HEK293 (cell line): Measurements from ENCODE around the gene RNF121.

ENCODE experiments used
- CTCF ChIA-PET: fragments of 350-600 bp; formaldehyde crosslinking; extraction: SDS; loops from one replicate; lab custom pipeline; 2021; ENCODE audit warnings: antibody characterized with exemption; lab: Yijun Ruan, JAX
- POLR2A ChIA-PET: fragments of 300-600 bp; formaldehyde crosslinking; extraction: SDS; loops from one replicate; lab custom pipeline; 2020; ENCODE audit warnings: antibody characterized with exemption, inconsistent platforms; lab: Yijun Ruan, JAX
- H3K27ac ChIP-seq: fragments of 200-500 bp; sonication (Bioruptor generic); 2 replicates; pipeline ENCODE4 v1.5.1; 2014; ENCODE audit warnings: low read depth, low read length, control low read depth, inconsistent platforms; ENCODE audit errors: extremely low read depth
- H3K36me3 ChIP-seq, 2 experiments: fragments of 200-500 bp in 1 of 2; sonication (Bioruptor generic) in 1 of 2; 1 replicate in 1 of 2; 2 replicates in 1 of 2; pipeline ENCODE4 v1.5.1; 2014 to 2017; ENCODE audit warnings: inconsistent platforms in 2 of 2, low read length in 2 of 2; ENCODE audit not compliant: control insufficient read depth in 2 of 2, insufficient read depth in 1 of 2
- H3K4me1 ChIP-seq: fragments of 200-500 bp; sonication (Bioruptor generic); 2 replicates; pipeline ENCODE4 v1.5.1; 2014; ENCODE audit warnings: mild to moderate bottlenecking, low read length, inconsistent platforms; ENCODE audit not compliant: control insufficient read depth, insufficient read depth
- H3K4me3 ChIP-seq: 2 replicates; pipeline ENCODE4 v1.5.1; 2011; ENCODE audit warnings: low read depth, mild to moderate bottlenecking, control low read depth, low read length, moderate library complexity
- H3K9me3 ChIP-seq: fragments of 200-500 bp; sonication (Bioruptor generic); 2 replicates; pipeline ENCODE4 v1.5.1; 2014; ENCODE audit warnings: low read depth, low read length, inconsistent platforms; ENCODE audit not compliant: control insufficient read depth, insufficient read depth
- HOXA7 ChIP-seq: sonication (generic); formaldehyde crosslinking; IDR thresholded peaks from 2 replicates; pipeline ENCODE4 v1.8.1; 2022; ENCODE audit warnings: missing genetic modification reagents, borderline replicate concordance
- KLF9 ChIP-seq: fragments of 450-650 bp; formaldehyde crosslinking; IDR thresholded peaks from 2 replicates; pipeline ENCODE4 v1.5.1; 2016; ENCODE audit warnings: missing biosample characterization, missing genetic modification characterization, low read depth
- PRDM1 ChIP-seq: fragments of 450-650 bp; formaldehyde crosslinking; IDR thresholded peaks from 2 replicates; pipeline ENCODE4; 2016; ENCODE audit warnings: missing biosample characterization, missing genetic modification characterization
- REPIN1 ChIP-seq: fragments of 450-650 bp; formaldehyde crosslinking; IDR thresholded peaks from 2 replicates; pipeline ENCODE4 v1.5.1; 2017; ENCODE audit warnings: missing biosample characterization, missing genetic modification characterization, low read depth
- SP2 ChIP-seq: fragments of 450-650 bp; formaldehyde crosslinking; IDR thresholded peaks from 2 replicates; pipeline ENCODE4 v1.5.1; 2016; ENCODE audit warnings: missing biosample characterization, missing genetic modification characterization
- ZBTB17 ChIP-seq: fragments of 450-650 bp; formaldehyde crosslinking; IDR thresholded peaks from 2 replicates; pipeline ENCODE4 v1.5.1; 2016; ENCODE audit warnings: missing biosample characterization, missing genetic modification characterization
- ZEB2 ChIP-seq: fragments of 450-650 bp; formaldehyde crosslinking; IDR thresholded peaks from 2 replicates; pipeline ENCODE4 v1.5.1; 2016; ENCODE audit warnings: missing biosample characterization, missing genetic modification characterization
- ZNF621 ChIP-seq: fragments of 450-650 bp; formaldehyde crosslinking; IDR thresholded peaks from 2 replicates; pipeline ENCODE4 v1.5.1; 2017; ENCODE audit warnings: missing biosample characterization, missing genetic modification characterization
- ZNF707 ChIP-seq: fragments of 450-650 bp; formaldehyde crosslinking; IDR thresholded peaks from 2 replicates; pipeline ENCODE4 v1.5.1; 2016; ENCODE audit warnings: missing biosample characterization, missing genetic modification characterization
- ZSCAN23 ChIP-seq: fragments of 450-650 bp; formaldehyde crosslinking; IDR thresholded peaks from 2 replicates; pipeline ENCODE4 v1.5.1; 2016; ENCODE audit warnings: missing biosample characterization, missing genetic modification characterization
- ZSCAN4 ChIP-seq: fragments of 450-650 bp; formaldehyde crosslinking; IDR thresholded peaks from 2 replicates; pipeline ENCODE4 v1.5.1; 2017; ENCODE audit warnings: missing biosample characterization, missing genetic modification characterization
- ZXDB ChIP-seq: fragments of 450-650 bp; formaldehyde crosslinking; IDR thresholded peaks from 2 replicates; pipeline ENCODE4 v1.5.1; 2016; ENCODE audit warnings: missing biosample characterization, missing genetic modification characterization
- TF ChIP-seq, protein P1 (sequence below): fragments of 450-650 bp; formaldehyde crosslinking; IDR thresholded peaks from 2 replicates; pipeline ENCODE4 v1.5.1; 2017; ENCODE audit warnings: missing biosample characterization, missing genetic modification characterization
- TF ChIP-seq, protein P2 (sequence below): fragments of 450-650 bp; formaldehyde crosslinking; conservative IDR thresholded peaks from 2 replicates; pipeline ENCODE4 v1.5.1; 2016; ENCODE audit warnings: low read depth, missing biosample characterization, missing genetic modification characterization
- TF ChIP-seq, protein P3 (sequence below): fragments of 450-650 bp; formaldehyde crosslinking; IDR thresholded peaks from 2 replicates; pipeline ENCODE4 v1.5.1; 2016; ENCODE audit warnings: missing biosample characterization, missing genetic modification characterization, borderline replicate concordance

The RNF121 gene

GRCh38 chr11:72039856-72040401 lies 111.1 kb downstream of the RNF121 start:
- Histone ChIP-seq H3K4me3 (peak overlapping the region; percentile 59), H3K36me3 (peaks cover 2 to 9% of the 10 kb centered on the region in 2 experiments; a peak in 2 of 3 replicates), H3K9me3 (no peaks in the 10 kb centered on the region), H3K4me1 (peaks cover 22% of the 10 kb centered on the region)
- POLR2A ChIA-PET: interaction anchor here (0.6 to 1.7 kb wide), 5 partner anchors 9 to 67 kb away, joined by 3 to 5 read pairs (median 4); no protein-coding TSS in a partner anchor
- no peak for TF ChIP-seq ZNF621 (tag by site-specific recombination)
- TF ChIP-seq, protein P1, sequence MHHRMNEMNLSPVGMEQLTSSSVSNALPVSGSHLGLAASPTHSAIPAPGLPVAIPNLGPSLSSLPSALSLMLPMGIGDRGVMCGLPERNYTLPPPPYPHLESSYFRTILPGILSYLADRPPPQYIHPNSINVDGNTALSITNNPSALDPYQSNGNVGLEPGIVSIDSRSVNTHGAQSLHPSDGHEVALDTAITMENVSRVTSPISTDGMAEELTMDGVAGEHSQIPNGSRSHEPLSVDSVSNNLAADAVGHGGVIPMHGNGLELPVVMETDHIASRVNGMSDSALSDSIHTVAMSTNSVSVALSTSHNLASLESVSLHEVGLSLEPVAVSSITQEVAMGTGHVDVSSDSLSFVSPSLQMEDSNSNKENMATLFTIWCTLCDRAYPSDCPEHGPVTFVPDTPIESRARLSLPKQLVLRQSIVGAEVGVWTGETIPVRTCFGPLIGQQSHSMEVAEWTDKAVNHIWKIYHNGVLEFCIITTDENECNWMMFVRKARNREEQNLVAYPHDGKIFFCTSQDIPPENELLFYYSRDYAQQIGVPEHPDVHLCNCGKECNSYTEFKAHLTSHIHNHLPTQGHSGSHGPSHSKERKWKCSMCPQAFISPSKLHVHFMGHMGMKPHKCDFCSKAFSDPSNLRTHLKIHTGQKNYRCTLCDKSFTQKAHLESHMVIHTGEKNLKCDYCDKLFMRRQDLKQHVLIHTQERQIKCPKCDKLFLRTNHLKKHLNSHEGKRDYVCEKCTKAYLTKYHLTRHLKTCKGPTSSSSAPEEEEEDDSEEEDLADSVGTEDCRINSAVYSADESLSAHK: no peak
- no peak for TF ChIP-seq SP2 (tag by site-specific recombination)
- TF ChIP-seq PRDM1 (tag by site-specific recombination): no peak
- TF ChIP-seq, protein P2, sequence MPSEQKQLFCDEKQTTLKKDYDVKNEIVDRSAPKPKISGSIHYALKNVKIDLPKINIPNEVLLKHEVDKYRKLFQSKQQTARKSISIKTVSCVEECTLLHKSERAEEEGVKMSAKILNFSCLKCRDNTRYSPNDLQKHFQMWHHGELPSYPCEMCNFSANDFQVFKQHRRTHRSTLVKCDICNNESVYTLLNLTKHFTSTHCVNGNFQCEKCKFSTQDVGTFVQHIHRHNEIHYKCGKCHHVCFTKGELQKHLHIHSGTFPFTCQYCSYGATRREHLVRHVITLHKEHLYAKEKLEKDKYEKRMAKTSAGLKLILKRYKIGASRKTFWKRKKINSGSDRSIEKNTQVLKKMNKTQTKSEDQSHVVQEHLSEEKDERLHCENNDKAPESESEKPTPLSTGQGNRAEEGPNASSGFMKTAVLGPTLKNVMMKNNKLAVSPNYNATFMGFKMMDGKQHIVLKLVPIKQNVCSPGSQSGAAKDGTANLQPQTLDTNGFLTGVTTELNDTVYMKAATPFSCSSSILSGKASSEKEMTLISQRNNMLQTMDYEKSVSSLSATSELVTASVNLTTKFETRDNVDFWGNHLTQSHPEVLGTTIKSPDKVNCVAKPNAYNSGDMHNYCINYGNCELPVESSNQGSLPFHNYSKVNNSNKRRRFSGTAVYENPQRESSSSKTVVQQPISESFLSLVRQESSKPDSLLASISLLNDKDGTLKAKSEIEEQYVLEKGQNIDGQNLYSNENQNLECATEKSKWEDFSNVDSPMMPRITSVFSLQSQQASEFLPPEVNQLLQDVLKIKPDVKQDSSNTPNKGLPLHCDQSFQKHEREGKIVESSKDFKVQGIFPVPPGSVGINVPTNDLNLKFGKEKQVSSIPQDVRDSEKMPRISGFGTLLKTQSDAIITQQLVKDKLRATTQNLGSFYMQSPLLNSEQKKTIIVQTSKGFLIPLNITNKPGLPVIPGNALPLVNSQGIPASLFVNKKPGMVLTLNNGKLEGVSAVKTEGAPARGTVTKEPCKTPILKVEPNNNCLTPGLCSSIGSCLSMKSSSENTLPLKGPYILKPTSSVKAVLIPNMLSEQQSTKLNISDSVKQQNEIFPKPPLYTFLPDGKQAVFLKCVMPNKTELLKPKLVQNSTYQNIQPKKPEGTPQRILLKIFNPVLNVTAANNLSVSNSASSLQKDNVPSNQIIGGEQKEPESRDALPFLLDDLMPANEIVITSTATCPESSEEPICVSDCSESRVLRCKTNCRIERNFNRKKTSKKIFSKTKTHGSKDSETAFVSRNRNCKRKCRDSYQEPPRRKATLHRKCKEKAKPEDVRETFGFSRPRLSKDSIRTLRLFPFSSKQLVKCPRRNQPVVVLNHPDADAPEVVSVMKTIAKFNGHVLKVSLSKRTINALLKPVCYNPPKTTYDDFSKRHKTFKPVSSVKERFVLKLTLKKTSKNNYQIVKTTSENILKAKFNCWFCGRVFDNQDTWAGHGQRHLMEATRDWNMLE (tag by site-specific recombination): no peak
- TF ChIP-seq ZEB2 (tag by site-specific recombination): no peak
- TF ChIP-seq, all 188 proteins: peak for 0
- H3K27ac ChIP-seq: peak overlapping the region; percentile 84; the same call in 1 of the 2 replicates
- CTCF ChIA-PET: interaction anchor here (0.7 to 2.2 kb wide), 4 partner anchors 11 to 144 kb away, joined by 4 to 14 read pairs (median 7); no protein-coding TSS in a partner anchor

DNA sequence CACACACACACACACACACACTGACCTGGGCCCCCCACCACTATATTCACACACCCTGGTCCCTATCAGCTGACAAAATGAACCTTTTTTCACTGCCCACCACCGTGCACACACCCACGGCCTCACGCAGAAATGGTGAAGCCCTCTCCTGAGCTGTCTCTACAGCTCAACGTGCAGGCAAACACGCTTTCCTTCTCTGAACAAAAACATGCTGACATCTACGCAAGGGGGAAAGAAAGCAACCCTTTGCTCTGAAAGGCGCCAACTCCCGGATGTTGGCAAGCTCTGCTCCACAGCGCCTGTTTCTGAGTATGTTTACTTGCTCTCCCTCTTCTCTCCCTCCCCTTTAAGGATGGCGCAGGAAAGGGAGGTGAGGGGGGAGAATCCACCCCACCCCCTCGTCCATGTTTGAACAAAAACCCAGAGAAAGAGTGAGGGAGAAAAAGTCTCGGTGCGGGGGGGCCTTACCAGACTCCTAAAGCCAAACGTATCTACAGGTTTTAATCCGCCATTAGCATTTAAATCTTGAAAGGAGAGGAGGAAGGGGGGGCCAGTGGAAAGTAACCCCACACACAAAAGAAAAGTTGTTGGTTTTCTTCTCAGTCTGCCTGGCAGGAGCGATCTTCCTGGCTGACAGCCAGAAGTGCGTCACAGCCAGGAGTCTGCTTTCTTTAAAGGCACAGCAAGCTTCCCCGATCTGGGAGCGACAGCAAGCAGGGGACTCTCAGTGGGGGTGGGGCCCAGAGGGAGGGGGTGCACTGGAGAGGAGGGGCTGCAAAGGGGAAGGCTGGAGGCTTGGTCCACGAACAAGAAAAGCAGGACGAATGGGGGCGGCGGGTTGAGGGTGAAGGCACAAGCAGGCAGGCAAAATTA lies 111.9 kb downstream of the RNF121 start:
- no peaks in the 10 kb centered on the region for H3K9me3 ChIP-seq
- CTCF ChIA-PET: interaction anchor here (0.7 to 2.2 kb wide), 3 partner anchors 12 to 143 kb away, joined by 4 to 14 read pairs (median 5); no protein-coding TSS in a partner anchor
- POLR2A ChIA-PET: interaction anchor here (0.6 to 1.4 kb wide), 6 partner anchors 8 to 262 kb away, joined by 3 to 5 read pairs (median 4); no protein-coding TSS in a partner anchor
- H3K4me3 ChIP-seq: peak overlapping the region; percentile 59
- peaks cover 0 to 4% of the 10 kb centered on the region in 2 experiments; a peak in 1 of 3 replicates for H3K36me3 ChIP-seq
- H3K4me1 ChIP-seq: peaks cover 22% of the 10 kb centered on the region
- peak overlapping the region; percentile 84 for H3K27ac ChIP-seq
- TF ChIP-seq HOXA7: no peak
- TF ChIP-seq ZSCAN23 (tag by site-specific recombination): no peak
- TF ChIP-seq REPIN1 (tag by site-specific recombination): no peak
- TF ChIP-seq KLF9 (tag by site-specific recombination): peak; percentile 67
- no peak for TF ChIP-seq ZNF707 (tag by site-specific recombination)
- peak; percentile 85 for TF ChIP-seq ZBTB17 (tag by site-specific recombination)
- TF ChIP-seq ZSCAN4 (tag by site-specific recombination): peak; percentile 92
- TF ChIP-seq, protein P3, sequence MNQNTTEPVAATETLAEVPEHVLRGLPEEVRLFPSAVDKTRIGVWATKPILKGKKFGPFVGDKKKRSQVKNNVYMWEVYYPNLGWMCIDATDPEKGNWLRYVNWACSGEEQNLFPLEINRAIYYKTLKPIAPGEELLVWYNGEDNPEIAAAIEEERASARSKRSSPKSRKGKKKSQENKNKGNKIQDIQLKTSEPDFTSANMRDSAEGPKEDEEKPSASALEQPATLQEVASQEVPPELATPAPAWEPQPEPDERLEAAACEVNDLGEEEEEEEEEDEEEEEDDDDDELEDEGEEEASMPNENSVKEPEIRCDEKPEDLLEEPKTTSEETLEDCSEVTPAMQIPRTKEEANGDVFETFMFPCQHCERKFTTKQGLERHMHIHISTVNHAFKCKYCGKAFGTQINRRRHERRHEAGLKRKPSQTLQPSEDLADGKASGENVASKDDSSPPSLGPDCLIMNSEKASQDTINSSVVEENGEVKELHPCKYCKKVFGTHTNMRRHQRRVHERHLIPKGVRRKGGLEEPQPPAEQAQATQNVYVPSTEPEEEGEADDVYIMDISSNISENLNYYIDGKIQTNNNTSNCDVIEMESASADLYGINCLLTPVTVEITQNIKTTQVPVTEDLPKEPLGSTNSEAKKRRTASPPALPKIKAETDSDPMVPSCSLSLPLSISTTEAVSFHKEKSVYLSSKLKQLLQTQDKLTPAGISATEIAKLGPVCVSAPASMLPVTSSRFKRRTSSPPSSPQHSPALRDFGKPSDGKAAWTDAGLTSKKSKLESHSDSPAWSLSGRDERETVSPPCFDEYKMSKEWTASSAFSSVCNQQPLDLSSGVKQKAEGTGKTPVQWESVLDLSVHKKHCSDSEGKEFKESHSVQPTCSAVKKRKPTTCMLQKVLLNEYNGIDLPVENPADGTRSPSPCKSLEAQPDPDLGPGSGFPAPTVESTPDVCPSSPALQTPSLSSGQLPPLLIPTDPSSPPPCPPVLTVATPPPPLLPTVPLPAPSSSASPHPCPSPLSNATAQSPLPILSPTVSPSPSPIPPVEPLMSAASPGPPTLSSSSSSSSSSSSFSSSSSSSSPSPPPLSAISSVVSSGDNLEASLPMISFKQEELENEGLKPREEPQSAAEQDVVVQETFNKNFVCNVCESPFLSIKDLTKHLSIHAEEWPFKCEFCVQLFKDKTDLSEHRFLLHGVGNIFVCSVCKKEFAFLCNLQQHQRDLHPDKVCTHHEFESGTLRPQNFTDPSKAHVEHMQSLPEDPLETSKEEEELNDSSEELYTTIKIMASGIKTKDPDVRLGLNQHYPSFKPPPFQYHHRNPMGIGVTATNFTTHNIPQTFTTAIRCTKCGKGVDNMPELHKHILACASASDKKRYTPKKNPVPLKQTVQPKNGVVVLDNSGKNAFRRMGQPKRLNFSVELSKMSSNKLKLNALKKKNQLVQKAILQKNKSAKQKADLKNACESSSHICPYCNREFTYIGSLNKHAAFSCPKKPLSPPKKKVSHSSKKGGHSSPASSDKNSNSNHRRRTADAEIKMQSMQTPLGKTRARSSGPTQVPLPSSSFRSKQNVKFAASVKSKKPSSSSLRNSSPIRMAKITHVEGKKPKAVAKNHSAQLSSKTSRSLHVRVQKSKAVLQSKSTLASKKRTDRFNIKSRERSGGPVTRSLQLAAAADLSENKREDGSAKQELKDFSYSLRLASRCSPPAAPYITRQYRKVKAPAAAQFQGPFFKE (tag by site-specific recombination): no peak
- peak; percentile 20; the same call in 1 of the 2 replicates for TF ChIP-seq ZXDB (tag by site-specific recombination)
